ENCODE results near the gene PLLP.

- TF ChIP-seq CTCF (IDR thresholded peaks at IDR 0.05) = no peak
- TF ChIP-seq POLR2AphosphoS5 (IDR thresholded peaks at IDR 0.05) = no peak
- no peak for TF ChIP-seq EP300 (IDR thresholded peaks at IDR 0.05)
These were observed 75.5 kb downstream of the PLLP start for GRCh38 chr16:57208926-57209325.

Data from esophagus muscularis mucosa (tissue), 4 donors.